Stimulated activated CD4-positive, alpha-beta T cell treated with anti-CD3 and anti-CD28 coated beads, Interleukin-15, amount 100 ng/mL, for 48 hours (primary cell): ENCODE results near the gene ADIRF.

Source experiments
- DNase-seq, 2 donors: peaks; one replicate each; pipeline ENCODE4 v3.0.0-alpha.2; 2020; ENCODE audit warnings: low read depth in 2 of 2

Gene ADIRF

DNA sequence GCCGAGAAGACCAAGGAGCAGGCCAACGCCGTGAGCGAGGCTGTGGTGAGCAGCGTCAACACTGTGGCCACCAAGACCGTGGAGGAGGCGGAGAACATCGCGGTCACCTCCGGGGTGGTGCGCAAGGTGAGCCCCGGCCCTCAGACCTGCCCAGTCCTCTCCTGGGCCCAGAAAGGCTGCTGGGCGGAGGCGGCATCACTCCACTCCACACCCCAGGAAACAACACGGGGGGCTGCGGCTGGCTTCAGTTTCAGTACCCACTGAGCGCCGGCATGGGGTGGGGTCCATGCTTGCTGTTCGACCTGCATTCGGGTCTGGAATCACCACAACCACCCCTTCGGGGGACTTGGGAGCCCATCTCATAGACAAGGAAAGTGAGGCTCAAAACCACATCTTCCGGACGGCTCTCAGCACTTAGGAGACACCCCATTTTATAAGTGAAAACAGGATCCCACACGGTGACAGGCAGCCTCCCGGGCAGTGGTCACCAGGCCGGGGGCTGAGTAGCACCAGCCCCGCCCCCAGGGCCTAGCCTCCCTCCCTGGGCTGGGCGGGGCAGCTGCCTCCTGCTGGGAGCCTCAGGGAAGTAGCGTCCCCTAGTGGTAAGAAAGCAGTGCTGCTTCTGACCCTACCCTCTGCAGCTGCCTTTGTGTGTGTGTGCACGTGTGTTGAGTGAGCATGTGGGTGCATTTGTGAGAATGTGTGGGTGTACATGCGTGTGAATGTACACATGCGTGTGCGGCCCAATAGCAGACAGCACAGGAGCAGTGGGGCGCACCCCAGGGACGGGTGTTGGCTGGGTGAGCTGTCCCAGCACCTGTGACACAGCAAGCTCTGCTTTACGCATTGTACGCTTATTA lies 8.0 kb upstream of the ADIRF start:
- peak in 1 of 2 donors; percentile 29 for DNase-seq

DNA sequence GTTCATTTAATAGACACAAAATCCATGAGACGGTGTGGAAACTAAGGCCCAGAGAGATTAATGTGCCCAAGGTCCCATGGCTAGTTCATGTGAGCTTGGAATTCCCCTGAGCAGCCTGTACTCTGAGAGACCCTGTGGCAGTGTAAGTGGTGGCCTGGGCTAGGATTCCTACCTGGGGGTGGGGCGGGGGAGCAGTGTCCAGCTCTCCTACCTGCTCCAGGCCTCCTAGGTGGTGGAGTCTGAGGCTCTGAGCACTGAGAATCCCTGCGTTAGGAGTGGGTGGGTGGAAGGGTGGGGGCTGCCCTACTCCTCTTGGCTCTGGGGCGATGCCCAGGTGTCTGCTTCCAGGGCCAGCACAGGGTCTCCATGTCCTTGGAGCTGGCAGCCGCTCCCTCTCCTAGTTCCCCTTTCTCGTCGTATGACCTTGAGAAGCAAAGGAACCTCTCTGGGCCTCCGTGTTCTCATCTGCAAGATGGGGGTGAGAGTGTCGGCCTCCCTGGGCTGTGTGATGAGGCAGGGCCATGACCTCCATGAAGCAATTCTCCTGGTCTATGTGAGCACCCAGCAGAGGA lies 7.3 kb upstream of the ADIRF start:
- no peak for DNase-seq

DNA sequence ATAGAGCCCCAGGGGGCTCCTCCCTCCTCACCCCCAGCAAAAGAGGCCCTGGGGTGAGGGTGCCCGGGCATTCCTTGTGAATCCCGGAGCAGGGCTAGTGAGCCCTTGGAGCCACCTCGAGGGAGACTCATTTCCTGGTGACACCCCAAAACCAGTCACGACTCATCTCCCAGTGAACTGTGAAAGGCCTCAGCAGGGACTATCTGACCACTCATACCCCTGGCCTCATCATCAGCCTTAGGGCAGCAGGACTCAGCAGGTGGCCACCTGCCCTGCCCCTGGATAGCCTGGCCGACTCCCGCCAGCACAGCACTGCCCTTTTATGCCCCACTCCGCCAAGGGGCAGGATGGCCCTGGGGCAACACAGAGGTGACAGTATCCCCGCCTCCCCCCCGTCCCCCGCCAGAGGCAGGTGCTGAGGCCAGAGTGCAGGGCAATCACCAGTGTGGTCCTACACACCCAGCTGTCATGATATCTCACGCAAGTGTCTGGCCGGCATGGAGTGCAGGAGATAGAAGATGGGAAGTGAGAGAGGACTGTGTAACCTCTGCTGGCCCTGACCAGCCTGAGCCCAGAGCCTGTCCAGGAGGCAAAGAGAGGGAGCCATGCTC lies 6.7 kb upstream of the ADIRF start:
- no peak for DNase-seq

DNA sequence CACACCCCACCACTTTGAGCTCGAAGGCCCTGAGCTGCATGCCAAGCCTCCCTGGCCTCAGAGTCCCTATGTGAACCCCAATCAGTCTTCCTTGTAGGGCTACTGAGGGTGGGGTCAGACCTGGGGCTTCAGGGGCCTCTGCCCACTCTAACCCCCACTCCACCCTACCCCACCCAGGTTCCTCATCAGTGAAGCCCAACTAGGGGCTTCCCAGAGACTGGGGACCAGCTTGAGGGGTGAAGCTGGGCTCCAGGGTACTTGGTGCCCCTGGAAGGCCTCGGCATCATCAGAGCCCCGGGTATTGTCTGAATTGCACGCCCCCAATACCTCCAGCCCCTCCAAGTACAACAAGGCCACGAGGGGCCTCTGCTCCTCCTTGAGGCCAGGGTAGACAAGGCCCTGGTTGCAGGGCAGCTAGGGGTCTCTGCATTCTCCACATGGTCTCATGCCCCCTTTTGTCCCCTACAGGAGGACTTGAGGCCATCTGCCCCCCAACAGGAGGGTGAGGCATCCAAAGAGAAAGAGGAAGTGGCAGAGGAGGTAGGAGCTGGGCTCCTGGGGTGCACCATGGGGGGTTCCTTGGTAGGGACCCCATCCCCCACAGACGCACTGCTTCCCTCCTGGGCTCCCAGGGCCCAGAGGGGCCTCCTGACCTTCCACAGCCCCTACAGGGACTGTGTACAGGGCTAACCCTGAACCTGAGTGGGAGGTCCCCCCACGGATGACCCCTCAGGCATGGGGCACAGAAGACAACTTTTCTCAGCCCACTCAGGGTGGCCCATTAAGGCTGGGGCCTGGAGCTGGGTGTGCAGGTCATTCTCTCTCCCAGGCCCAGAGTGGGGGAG lies 5.9 kb upstream of the ADIRF start:
- no peak for DNase-seq

DNA sequence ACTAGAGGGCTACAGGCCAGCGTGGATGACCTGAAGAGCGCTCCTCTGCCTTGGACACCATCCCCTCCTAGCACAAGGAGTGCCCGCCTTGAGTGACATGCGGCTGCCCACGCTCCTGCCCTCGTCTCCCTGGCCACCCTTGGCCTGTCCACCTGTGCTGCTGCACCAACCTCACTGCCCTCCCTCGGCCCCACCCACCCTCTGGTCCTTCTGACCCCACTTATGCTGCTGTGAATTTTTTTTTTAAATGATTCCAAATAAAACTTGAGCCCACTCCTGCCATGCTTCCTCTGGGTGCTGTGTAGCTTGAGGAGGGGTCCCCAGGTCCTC lies 5.3 kb upstream of the ADIRF start:
- DNase-seq = no peak

DNA sequence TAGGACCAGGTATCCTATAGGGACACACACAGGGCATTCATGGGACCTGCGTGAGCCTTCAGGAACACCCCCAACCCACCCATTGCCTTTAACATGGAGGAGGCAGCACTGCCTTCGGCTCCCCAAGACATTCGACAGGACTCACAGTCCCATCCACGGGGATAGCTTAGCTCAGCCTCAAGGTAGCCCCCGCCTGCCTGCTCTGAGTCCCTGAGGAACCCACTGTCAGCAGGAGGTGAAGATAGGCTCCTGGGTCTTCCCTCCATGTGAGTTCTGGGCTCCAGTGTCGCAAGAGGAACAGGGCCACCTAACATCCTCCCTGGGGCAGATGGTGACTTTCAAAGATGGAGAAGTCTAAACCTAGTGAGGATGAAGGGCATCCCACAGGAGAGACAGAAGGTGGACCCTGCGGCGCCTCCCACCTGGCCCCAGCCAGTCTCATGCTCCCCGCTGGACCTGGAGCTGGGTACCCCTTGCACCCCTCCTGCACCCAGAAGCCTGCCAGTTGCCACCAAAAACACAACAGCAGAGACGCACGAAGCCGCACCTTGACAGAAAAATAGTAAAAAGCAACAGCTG lies 4.9 kb upstream of the ADIRF start:
- DNase-seq = no peak

DNA sequence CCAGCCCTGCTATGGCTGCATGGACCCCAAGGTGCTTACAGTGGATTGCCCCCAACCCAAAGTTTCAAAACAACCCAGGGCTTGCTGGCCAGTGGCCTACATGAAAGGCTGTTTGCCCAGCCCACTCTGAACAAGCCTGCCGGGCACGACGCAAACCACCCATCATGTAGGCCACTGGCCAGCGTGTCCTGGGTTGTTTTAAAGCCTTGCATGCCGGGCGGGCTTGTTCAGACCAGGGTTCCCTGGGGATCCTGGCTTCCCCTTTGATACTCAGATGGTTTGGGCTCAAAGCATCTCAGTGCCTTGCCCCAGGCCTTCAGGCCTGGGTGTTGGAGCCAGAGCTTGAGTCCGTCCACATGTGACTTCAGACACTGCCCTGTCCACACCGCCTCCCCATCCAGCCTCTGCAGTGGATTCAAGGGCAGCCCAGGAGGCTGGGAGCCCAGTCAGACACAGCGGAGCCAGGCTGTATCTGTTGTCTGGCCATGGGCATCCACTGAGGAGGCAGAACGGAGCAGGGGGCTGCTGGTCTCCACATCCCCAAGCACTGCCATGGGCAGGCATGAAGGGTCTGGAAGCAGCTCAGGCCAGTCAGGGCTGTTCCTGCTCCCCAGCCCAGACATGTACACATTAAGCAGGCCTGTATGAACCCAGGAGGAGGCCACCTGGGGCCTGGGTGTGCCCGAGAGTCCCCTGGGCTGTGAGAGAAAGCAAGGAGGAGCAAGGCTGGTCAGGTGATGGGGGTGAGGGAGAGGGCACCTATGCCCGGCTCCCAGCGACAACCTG lies 4.0 kb upstream of the ADIRF start:
- no peak for DNase-seq

DNA sequence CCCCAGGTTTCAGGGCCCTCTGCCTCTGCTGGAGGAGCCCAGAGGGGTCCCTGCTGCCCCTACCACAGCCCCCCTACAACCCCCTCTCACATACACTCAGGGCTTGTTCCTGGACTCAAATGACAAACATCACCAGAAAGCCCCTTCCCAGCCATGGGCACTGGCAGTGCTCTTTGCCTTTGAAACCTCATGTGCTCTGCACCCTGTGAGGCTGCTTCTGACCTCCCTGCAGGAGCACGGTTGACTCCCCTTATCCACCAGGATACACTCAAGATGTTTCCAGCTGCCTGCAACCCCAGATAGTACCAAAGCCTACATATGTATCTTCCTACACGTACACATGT lies 3.5 kb upstream of the ADIRF start:
- no peak for DNase-seq

DNA sequence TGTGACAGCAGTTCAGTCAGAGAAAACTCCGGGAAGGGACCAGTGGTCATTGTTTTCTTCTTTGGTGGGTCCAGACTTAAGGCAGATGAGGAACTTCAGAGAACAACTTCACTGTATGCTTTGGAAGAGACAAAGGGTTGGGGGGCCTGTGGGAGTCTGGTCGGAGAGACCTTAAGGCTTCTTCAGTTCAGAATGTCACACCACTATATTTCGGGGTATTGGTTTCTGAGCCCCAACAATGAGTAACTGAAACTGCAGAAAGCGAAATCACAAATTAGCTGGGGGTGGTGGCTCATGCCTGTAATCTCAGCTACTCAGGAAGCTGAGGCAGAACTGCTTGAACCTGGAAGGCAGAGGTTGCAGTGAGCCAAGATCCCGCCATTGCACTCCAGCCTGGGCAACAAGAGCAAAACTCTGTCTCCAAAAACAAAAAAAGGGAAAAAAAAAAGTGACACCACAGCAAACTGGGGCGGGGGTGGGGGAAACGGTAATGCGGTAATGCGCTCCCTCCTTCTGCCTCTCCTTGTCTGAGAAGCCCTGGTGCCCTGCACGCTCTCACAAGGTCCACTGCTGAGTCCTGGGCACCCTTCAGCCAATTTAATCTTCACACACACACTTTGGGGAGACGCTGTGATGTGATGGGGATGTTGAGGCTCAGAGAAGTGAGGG lies 2.2 kb upstream of the ADIRF start:
- DNase-seq = no peak

DNA sequence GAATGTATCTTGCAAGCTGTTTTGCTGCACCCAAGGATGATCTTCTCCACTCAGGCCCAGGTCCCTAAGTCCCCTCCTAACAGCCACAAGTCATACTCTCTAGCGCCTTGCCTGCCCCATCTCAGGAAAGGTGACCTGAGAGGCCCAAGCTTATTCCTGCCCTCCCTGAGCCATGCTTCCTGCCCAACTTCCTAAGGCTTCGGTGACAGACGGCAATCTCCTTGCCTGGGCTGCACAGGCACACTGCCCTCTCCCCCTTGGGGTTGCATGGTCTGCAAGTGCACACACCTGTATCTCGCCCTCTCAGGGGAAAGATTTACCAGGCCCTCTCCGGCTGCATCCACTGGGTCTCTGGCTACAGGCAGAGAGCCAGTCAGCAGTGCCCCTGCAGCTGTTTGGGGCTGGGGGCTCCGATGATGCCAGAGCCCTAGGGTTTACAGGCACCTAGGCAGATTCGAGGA lies 771 bp upstream of the ADIRF start:
- DNase-seq = no peak

DNA sequence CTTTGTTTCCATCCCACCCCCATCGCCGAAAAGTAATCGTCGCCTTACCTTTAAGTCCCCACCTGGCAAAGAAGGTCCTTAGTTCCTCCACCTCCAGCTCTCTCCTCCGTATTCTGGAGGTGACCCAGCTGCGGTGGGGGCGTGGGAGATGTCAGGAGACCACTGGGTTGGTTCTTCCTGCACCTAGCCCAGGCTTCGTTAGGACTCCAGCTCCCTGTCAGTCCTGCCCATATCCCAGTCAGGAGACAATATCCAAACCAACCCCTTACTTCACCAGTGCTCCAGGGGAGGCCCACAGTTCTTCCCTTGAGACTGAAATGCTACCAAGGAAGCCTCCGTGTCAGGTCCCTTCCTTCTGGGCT lies 693 bp downstream of the ADIRF start:
- no peak for DNase-seq

DNA sequence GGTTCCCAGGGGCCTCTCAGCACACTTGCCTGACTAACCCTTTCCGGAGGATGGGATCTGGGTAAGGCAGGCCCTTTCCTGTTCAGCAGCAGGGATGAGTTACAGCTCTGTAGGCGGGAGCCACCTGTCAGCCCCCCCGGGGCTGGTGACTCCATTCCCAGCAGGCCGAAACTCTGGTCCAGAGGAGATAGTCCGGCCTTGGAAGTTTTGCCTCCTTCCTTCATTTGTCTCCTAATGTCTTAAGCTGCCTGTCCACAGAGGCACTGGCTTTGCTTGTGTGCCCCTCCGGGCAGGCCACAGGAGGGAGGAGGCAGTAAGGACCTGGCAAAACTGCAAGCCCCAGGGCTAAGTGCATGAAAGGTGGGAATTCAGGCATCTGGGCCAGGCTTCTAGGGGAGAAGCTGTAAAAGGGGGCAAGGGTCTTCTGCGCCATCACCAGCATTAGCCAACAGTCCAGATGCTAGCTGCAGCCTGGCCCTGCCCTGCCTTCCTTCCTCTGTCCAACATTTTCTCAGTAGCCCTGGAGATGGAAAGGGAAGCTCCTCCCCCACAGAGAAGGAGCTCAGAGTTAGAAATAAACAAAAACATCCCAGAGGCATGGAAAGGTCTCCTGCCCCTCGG lies 1.2 kb downstream of the ADIRF start:
- no peak for DNase-seq

DNA sequence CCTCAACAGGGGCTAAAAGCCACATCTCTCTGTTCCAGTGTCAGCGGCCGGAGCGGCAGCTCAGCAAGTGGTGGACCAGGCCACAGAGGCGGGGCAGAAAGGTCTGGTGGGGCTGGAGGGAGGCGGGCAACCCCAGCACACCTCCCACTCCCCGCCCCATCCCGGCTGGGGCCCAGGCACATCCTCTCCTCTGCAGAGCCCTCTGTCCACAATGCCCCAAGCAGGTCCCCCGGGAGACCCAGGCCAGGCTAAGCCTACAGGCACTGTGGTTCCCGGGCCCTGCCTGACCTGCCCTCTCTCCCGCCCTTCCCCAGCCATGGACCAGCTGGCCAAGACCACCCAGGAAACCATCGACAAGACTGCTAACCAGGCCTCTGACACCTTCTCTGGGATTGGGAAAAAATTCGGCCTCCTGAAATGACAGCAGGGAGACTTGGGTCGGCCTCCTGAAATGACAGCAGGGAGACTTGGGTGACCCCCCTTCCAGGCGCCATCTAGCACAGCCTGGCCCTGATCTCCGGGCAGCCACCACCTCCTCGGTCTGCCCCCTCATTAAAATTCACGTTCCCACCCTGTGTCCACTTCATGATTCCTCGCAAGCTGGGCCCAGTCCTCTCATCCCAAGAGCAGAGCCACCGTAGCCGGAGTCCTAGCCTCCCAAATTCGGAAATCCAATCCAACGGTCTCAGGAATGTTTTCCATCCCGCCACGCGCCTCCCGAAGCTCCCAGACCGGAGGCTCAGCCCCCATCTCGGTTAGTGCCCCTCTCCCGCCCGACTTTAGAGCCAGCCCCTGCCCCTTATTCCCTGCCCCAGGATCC lies 2.1 kb downstream of the ADIRF start:
- DNase-seq = no peak

DNA sequence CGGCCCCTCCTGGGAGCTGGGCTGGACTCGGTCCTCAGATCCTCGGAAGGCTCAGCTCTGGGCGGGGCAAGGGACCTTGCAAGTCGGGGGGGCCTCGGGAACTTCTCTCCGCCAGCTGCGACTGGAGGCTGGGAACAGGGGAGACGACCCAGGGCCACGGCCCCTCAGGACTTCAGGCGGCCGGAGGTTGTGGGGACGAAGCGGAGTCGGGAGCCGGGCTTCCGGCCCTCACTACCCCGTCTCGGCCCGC lies 2.6 kb downstream of the ADIRF start:
- no peak for DNase-seq

DNA sequence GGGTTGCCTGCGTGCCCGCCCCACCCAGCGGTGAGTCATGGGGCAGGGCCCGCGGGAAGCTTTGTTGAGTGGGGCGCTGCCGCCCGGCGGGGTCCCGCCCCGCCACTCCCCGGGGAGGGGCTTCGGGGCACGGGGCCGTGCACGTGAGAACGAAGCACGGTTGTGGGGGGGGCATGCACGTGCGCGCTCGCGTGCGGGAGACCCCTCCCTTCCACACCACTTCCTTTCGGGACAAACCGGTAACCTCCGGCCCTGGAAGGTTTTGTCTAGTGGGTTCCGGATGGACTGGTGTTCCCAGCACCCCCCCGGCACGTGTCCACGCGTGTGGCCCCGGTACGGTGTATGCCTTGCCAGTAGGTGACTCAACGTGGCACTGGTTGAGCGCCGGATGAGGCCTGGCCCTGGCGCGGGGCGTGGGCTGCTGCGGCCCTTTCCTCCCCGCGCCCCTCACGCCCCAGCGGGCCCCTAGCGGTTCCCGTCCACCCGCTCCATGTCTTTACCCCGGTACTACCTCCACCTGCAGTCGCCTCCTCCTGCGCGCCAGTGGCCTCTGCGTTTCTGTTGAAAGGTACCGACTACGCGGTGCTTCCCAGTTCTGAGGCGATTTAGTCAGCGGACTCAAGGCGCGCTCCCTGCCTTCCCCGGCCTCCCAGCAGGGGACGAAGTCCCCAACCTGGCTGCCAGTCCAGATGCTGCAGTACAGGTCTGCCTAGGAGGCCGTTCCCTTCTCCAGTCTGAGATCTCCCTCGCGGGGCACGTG lies 3.1 kb downstream of the ADIRF start:
- peak; percentile 70 to 75 for DNase-seq

DNA sequence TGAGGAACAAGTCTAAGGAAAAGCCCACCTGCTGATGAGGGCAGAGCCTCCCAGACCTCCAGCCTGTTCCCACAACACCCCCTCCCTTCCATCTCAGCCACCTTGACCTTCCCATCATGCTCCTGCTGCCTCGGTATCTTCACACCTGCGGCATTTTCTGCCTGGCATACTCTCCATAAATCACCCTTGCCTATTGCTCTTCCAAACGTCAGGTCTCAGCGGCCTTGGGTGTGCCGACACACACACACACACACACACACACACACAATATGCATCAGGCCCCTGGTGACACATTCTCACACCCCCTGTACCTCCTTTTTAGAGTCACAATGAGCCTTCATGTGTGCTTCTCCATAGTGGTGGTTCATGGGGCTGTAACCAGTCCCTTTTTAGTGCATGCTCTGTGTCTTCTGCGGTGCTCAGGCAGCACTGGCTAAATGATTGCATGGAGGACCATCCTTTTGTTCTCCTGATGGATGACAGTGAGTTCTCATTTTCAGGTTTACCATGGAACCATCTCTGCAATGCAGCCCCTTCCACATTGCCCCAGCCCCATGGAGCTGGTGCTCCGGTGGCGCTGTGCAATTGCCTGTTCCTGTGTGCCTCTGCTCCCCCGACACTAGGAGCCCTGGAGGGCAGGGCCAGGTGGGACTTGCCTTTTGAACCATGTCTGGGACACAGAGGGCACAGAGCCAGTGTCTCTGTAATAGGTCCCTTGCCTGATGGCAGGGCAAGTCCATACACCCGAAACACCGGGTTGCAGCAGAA lies 4.5 kb downstream of the ADIRF start:
- DNase-seq = no peak

DNA sequence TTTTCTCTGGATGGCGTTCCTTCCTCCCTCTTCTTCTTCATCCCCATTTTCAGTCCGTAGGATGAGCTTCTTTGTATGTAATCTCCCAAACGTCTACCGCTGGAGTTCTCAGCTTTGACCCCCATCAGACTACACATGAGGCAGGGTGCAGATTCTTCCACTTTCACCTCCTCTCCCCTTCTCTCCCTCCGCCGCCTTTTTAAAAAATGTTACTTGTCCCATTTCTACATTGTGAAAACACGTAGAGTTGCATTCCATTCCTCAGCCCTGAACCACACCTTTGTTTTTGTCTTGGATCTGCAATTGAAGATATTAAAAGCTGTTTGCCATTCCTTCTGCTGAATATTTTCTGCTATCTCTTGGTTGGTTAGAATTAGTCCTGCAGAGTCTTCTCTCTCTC lies 6.2 kb downstream of the ADIRF start:
- DNase-seq = no peak

DNA sequence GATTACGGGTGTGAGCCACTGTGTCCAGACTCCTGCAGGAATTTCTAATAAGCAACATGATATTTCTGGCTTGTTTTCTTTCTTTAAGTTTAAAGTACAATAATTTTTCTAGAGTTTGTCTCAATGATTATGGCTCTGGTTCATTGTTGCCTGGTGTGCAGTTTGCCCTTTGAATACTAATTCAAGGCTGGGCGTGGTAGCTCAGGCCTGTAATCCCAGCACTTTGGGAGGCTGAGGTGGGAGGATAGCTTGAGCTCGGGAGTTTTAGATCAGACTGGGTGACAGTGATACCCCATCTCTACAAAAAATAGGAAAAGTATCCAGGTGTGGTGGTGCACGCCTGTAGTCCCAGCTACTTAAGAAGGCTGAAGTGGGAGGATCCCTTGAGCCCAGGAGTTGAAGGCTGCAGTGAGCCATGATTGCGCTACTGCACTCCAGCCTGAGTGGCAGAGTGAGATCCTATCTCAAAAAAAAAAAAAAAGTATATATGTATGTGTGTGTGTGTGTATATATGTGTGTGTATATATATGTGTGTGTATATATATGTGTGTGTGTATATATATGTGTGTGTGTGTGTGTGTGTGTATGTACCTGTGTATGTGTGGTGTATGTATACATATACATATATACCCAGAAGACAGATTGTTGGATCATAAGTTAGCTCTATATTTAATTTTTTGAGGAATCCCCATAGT lies 8.2 kb downstream of the ADIRF start:
- DNase-seq = no peak
